Colonic mucosa (tissue), 4 donors: ENCODE measurements around the gene DAB1. TPM values are rescaled to one million over a fixed set of nuclear protein-coding genes. Genes with fewer than 3 reads are reported as not detected.

Experiments used
- DNase-seq: peaks from one replicate; pipeline ENCODE4 v3.0.0-alpha.2; 2020
- H3K27ac ChIP-seq: fragments of 200-600 bp; one replicate; pipeline ENCODE4 v1.8.0; 2021
- H3K27me3 ChIP-seq: fragments of 200-600 bp; one replicate; pipeline ENCODE4 v1.8.0; 2021
- H3K36me3 ChIP-seq: fragments of 200-600 bp; one replicate; pipeline ENCODE4 v1.8.0; 2021
- H3K4me1 ChIP-seq: fragments of 200-600 bp; one replicate; pipeline ENCODE4 v1.8.0; 2021; ENCODE audit warnings: mild to moderate bottlenecking
- H3K4me3 ChIP-seq: fragments of 200-600 bp; one replicate; pipeline ENCODE4 v1.8.0; 2021
- H3K9ac ChIP-seq, 2 donors: one replicate each; pipeline ENCODE4 v1.7.0; 2013; ENCODE audit warnings: control low read depth in 2 of 2, low read depth in 2 of 2, low read length in 2 of 2
- H3K9me3 ChIP-seq: fragments of 200-600 bp; one replicate; pipeline ENCODE4 v1.8.0; 2021
- CTCF ChIP-seq: fragments of 200-600 bp; IDR thresholded peaks from one replicate; pipeline ENCODE4 v1.8.0; 2022; ENCODE audit warnings: antibody characterized with exemption, mild to moderate bottlenecking
- intact Hi-C: fragments of 100-400 bp; cut with DNase I; formaldehyde crosslinking; loops from one replicate; pipeline ENCODE4 v1.14.1; 2022
- total RNA-seq, 2 donors: library from RNA; stranded (reverse); fragmentation: NEBNext Ultra II Directional in 1 of 2; extraction: Animal tissue kit (Norgen Biotek cat#: 25700) in 1 of 2; gene quantifications; one replicate each; pipeline ENCODE4 v1.2.1, GENCODE V29; 2021
- donor health status: healthy.
- donor health status: DM: no; HTN: no; CAD: no.
- donor health status: DM: no; HTN: no; CAD: no.

The DAB1 gene
- total RNA-seq, 2 donors from 2014 or later = 0.42 TPM; not detected in 1

- intact Hi-C loops = no loop called here
- Histone ChIP-seq H3K27me3 (no peaks in the 10 kb centered on the region), H3K4me1 (no peaks in the 10 kb centered on the region), H3K27ac (no peak overlapping the region), H3K9ac (no peak overlapping the region), H3K4me3 (no peak overlapping the region), H3K9me3 (no peaks in the 10 kb centered on the region), H3K36me3 (no peaks in the 10 kb centered on the region)
- DNase-seq = no peak
- no peak for TF ChIP-seq CTCF
These were observed 458.7 kb downstream of the DAB1 start for GRCh38 chr1:56965191-56965590.

GRCh38 chr1:56964349-56965017, 459.4 kb downstream of the DAB1 start:
- no peak for DNase-seq
- H3K4me3 ChIP-seq = no peak overlapping the region
- no peaks in the 10 kb centered on the region for H3K36me3 ChIP-seq
- intact Hi-C loops = no loop called here
- H3K9me3 ChIP-seq = no peaks in the 10 kb centered on the region
- H3K27me3 ChIP-seq = no peaks in the 10 kb centered on the region
- no peak for TF ChIP-seq CTCF
- H3K27ac ChIP-seq = no peak overlapping the region
- H3K4me1 ChIP-seq = no peaks in the 10 kb centered on the region
- no peak overlapping the region for H3K9ac ChIP-seq

- intact Hi-C loops = no loop called here
- TF ChIP-seq CTCF = no peak
- H3K9ac ChIP-seq = no peak overlapping the region
- no peak overlapping the region for H3K27ac ChIP-seq
- no peaks in the 10 kb centered on the region for H3K9me3 ChIP-seq
- no peaks in the 10 kb centered on the region for H3K27me3 ChIP-seq
- no peak for DNase-seq
- no peak overlapping the region for H3K4me3 ChIP-seq
- no peaks in the 10 kb centered on the region for H3K36me3 ChIP-seq
- H3K4me1 ChIP-seq = no peaks in the 10 kb centered on the region
These were observed 460.2 kb downstream of the DAB1 start for GRCh38 chr1:56963667-56964066.

GRCh38 chr1:56961426-56961825, 462.4 kb downstream of the DAB1 start:
- H3K4me3 ChIP-seq = no peak overlapping the region
- no peaks in the 10 kb centered on the region for H3K4me1 ChIP-seq
- no peaks in the 10 kb centered on the region for H3K9me3 ChIP-seq
- no peaks in the 10 kb centered on the region for H3K36me3 ChIP-seq
- no peak for DNase-seq
- intact Hi-C loops = no loop called here
- H3K27me3 ChIP-seq = no peaks in the 10 kb centered on the region
- H3K27ac ChIP-seq = no peak overlapping the region
- no peak for TF ChIP-seq CTCF
- H3K9ac ChIP-seq = no peak overlapping the region

GRCh38 chr1:56958526-56958925, 465.3 kb downstream of the DAB1 start:
- no peak overlapping the region for H3K4me3 ChIP-seq
- no peaks in the 10 kb centered on the region for H3K36me3 ChIP-seq
- intact Hi-C loops = no loop called here
- no peaks in the 10 kb centered on the region for H3K4me1 ChIP-seq
- no peak for DNase-seq
- no peaks in the 10 kb centered on the region for H3K9me3 ChIP-seq
- no peak overlapping the region for H3K9ac ChIP-seq
- TF ChIP-seq CTCF = no peak
- H3K27ac ChIP-seq = no peak overlapping the region
- no peaks in the 10 kb centered on the region for H3K27me3 ChIP-seq
